H9 (cell line): ENCODE data around the gene ARHGAP31. TPM values are rescaled to one million over a fixed set of nuclear protein-coding genes. Genes with fewer than 3 reads are reported as not detected.

ENCODE experiments used
- DNase-seq: peaks from one replicate; pipeline ENCODE4 v3.0.0-alpha.2; 2017
- H2AFZ ChIP-seq: one replicate; pipeline ENCODE4 v1.6.1; 2013; ENCODE audit warnings: mild to moderate bottlenecking, low read length, control low read depth, moderate library complexity
- H2AK5ac ChIP-seq: 2 replicates; pipeline ENCODE4 v1.6.1; 2013; ENCODE audit warnings: low read length, control low read depth, mixed read lengths; ENCODE audit not compliant: insufficient read length
- H2BK120ac ChIP-seq: one replicate; pipeline ENCODE4 v1.6.1; 2013; ENCODE audit warnings: low read depth, mild to moderate bottlenecking, low read length, control low read depth, inconsistent platforms; ENCODE audit not compliant: poor library complexity, severe bottlenecking
- H2BK12ac ChIP-seq: 2 replicates; pipeline ENCODE4 v1.6.1; 2013; ENCODE audit warnings: low read length, control low read depth, mixed read lengths, low read depth; ENCODE audit not compliant: insufficient read length
- H2BK15ac ChIP-seq: 2 replicates; pipeline ENCODE4 v1.6.1; 2013; ENCODE audit warnings: low read depth, low read length, control low read depth
- H2BK20ac ChIP-seq: one replicate; pipeline ENCODE4 v1.6.1; 2013; ENCODE audit warnings: low read depth, mild to moderate bottlenecking, low read length, control low read depth, inconsistent platforms; ENCODE audit not compliant: poor library complexity, severe bottlenecking
- H2BK5ac ChIP-seq: 2 replicates; pipeline ENCODE4 v1.6.1; 2013; ENCODE audit warnings: low read length, control low read depth, mixed read lengths; ENCODE audit not compliant: insufficient read length
- H3K14ac ChIP-seq: 2 replicates; pipeline ENCODE4 v1.6.1; 2013; ENCODE audit warnings: low read length, control low read depth; ENCODE audit not compliant: insufficient read depth
- H3K18ac ChIP-seq: 2 replicates; pipeline ENCODE4 v1.6.1; 2013; ENCODE audit warnings: low read depth, mild to moderate bottlenecking, mixed read lengths, low read length, control low read depth; ENCODE audit not compliant: insufficient read length
- H3K23ac ChIP-seq: 2 replicates; pipeline ENCODE4 v1.6.1; 2013; ENCODE audit warnings: low read length, control low read depth, mixed read lengths, low read depth; ENCODE audit not compliant: insufficient read length
- H3K23me2 ChIP-seq: 2 replicates; pipeline ENCODE4 v1.6.1; 2013; ENCODE audit warnings: low read depth, mild to moderate bottlenecking, mixed read lengths, low read length, control low read depth; ENCODE audit not compliant: insufficient read length, poor library complexity, severe bottlenecking
- H3K27ac ChIP-seq: 2 replicates; pipeline ENCODE4 v1.5.1; 2013; ENCODE audit warnings: low read length, control low read depth, mixed read lengths, low read depth; ENCODE audit not compliant: insufficient read length
- H3K27me3 ChIP-seq: 2 replicates; pipeline ENCODE4 v1.6.1; 2013; ENCODE audit warnings: low read length, control low read depth, inconsistent platforms; ENCODE audit not compliant: insufficient read depth
- H3K4ac ChIP-seq: 2 replicates; pipeline ENCODE4 v1.6.1; 2013; ENCODE audit warnings: low read depth, mild to moderate bottlenecking, control low read depth, inconsistent platforms, low read length, moderate library complexity
- H3K4me1 ChIP-seq: 2 replicates; pipeline ENCODE4 v1.6.1; 2013; ENCODE audit warnings: low read length, control low read depth, inconsistent platforms; ENCODE audit not compliant: insufficient read depth
- H3K4me2 ChIP-seq: 2 replicates; pipeline ENCODE4 v1.6.1; 2013; ENCODE audit warnings: low read length, control low read depth, mixed read lengths; ENCODE audit not compliant: insufficient read length, insufficient read depth
- H3K56ac ChIP-seq: 2 replicates; pipeline ENCODE4 v1.6.1; 2013; ENCODE audit warnings: low read depth, mild to moderate bottlenecking, mixed read lengths, low read length, control low read depth; ENCODE audit not compliant: insufficient read length
- H3K79me1 ChIP-seq: 2 replicates; pipeline ENCODE4 v1.6.1; 2013; ENCODE audit warnings: low read depth, mild to moderate bottlenecking, moderate library complexity, low read length, control low read depth, inconsistent platforms; ENCODE audit not compliant: insufficient read depth, poor library complexity, severe bottlenecking
- H3K79me2 ChIP-seq: 2 replicates; pipeline ENCODE4 v1.6.1; 2013; ENCODE audit warnings: low read length, control low read depth, inconsistent platforms; ENCODE audit not compliant: insufficient read depth
- H3K9ac ChIP-seq: 2 replicates; pipeline ENCODE4 v1.6.1; 2013; ENCODE audit warnings: low read length, control low read depth, mixed read lengths; ENCODE audit not compliant: insufficient read length; ENCODE audit errors: extremely low read depth
- H3K9me3 ChIP-seq: one replicate; pipeline ENCODE4 v1.6.1; 2013; ENCODE audit warnings: low read depth, low read length, inconsistent platforms; ENCODE audit not compliant: control insufficient read depth
- H3T11ph ChIP-seq: one replicate; pipeline ENCODE4 v1.6.1; 2013; ENCODE audit warnings: mild to moderate bottlenecking, low read length, control low read depth, inconsistent platforms
- H4K20me1 ChIP-seq: one replicate; pipeline ENCODE4 v1.6.1; 2013; ENCODE audit not compliant: control insufficient read depth, insufficient read length, insufficient read depth
- H4K5ac ChIP-seq: 2 replicates; pipeline ENCODE4 v1.6.1; 2013; ENCODE audit warnings: low read depth, mild to moderate bottlenecking, mixed read lengths, low read length, control low read depth; ENCODE audit not compliant: insufficient read length
- H4K8ac ChIP-seq: replicated peaks from 2 replicates; pipeline ENCODE4 v1.6.1; 2013; ENCODE audit warnings: low read length, control low read depth, mixed read lengths, low read depth; ENCODE audit not compliant: insufficient read length
- H4K91ac ChIP-seq: 2 replicates; pipeline ENCODE4 v1.6.1; 2013; ENCODE audit warnings: low read depth, mild to moderate bottlenecking, moderate library complexity, mixed read lengths, low read length, control low read depth; ENCODE audit not compliant: insufficient read length
- H3K27ac Mint-ChIP-seq, 3 experiments: 2 replicates in 2 of 3; 3 replicates in 1 of 3; pipeline ENCODE4 v1.8.0; 2020 to 2021; ENCODE audit warnings: mixed read lengths in 3 of 3, mild to moderate bottlenecking in 1 of 3, moderate library complexity in 1 of 3
- H3K27me3 Mint-ChIP-seq: 2 replicates; pipeline ENCODE4 v1.8.0; 2021; ENCODE audit warnings: low read depth, mild to moderate bottlenecking, moderate library complexity, mixed read lengths
- H3K36me3 Mint-ChIP-seq, 3 experiments: 2 replicates in 2 of 3; 3 replicates in 1 of 3; pipeline ENCODE4 v1.8.0; 2020 to 2021; ENCODE audit warnings: low read depth in 3 of 3, mixed read lengths in 3 of 3; ENCODE audit not compliant: insufficient read depth in 1 of 3
- H3K4me1 Mint-ChIP-seq, 2 experiments: 2 replicates each; pipeline ENCODE4 v1.8.0; 2020; ENCODE audit warnings: mixed read lengths in 2 of 2
- H3K4me3 Mint-ChIP-seq, 2 experiments: 2 replicates in 1 of 2; 3 replicates in 1 of 2; pipeline ENCODE4 v1.8.0; 2020 to 2021; ENCODE audit warnings: mild to moderate bottlenecking in 2 of 2, mixed read lengths in 2 of 2, moderate library complexity in 1 of 2
- H3K9me3 Mint-ChIP-seq, 2 experiments: 2 replicates in 1 of 2; 3 replicates in 1 of 2; pipeline ENCODE4 v1.8.0; 2020; ENCODE audit warnings: mild to moderate bottlenecking in 2 of 2, mixed read lengths in 2 of 2, moderate library complexity in 1 of 2
- WGBS: extraction: QIAGEN DNeasy Blood & Tissue Kit; methylation state at CpG from one replicate; pipeline ENCODE4 v1.1.7; 2013; ENCODE audit warnings: missing lambda C conversion rate, low lambda C conversion rate, mixed read lengths; ENCODE audit not compliant: insufficient read length; ENCODE audit errors: extremely low coverage; 5-methylcytosine and 5-hydroxymethylcytosine counted together
- total RNA-seq: library from RNA; stranded (reverse); gene quantifications from 2 replicates; pipeline ENCODE4 v1.2.1, GENCODE V29; 2021
- TF ChIP-seq, protein P1 (sequence below): fragments of 200-600 bp; sonication (generic); conservative IDR thresholded peaks from 3 replicates; pipeline ENCODE4 v1.8.0; 2021; ENCODE audit warnings: antibody characterized with exemption, mild to moderate bottlenecking

The ARHGAP31 gene
- total RNA-seq, 1 experiment from 2014 or later: 2.2 TPM

DNA sequence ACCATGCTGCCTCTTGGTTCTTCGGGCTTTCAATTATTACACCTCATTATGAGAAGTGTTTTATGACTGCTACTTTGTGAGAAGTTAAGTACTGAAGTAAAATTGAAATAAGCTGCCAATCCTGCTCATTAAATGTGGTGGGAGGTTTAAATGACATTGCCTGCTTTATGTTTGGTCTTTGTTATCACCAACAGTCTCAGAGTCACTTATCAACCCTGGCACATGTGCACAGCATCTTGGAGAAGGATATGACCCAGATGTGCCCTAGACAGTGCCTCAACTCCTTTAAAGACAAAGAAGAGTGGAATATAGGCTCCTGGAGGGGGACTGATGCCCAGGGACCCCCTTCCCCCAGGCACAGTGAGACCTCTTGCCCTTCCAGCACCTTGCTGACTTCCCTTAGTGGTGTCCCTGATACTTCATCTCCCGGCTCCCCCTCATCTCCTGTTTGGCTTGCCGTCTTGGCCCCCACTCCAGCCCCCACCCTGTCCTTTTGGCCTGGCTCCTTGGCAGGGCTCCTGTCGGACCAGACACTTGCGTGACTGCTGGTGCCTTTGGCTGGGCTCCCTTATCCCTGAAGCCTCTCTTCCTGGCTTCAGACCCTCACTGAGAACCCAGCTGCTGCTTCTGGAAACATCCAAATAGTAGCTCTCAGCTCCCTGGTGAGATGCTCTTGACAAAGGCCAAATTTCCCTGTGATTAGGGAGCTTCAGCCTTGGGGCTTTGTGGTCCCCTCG is 39.8 kb downstream of the ARHGAP31 start:
- TF ChIP-seq, protein P1, sequence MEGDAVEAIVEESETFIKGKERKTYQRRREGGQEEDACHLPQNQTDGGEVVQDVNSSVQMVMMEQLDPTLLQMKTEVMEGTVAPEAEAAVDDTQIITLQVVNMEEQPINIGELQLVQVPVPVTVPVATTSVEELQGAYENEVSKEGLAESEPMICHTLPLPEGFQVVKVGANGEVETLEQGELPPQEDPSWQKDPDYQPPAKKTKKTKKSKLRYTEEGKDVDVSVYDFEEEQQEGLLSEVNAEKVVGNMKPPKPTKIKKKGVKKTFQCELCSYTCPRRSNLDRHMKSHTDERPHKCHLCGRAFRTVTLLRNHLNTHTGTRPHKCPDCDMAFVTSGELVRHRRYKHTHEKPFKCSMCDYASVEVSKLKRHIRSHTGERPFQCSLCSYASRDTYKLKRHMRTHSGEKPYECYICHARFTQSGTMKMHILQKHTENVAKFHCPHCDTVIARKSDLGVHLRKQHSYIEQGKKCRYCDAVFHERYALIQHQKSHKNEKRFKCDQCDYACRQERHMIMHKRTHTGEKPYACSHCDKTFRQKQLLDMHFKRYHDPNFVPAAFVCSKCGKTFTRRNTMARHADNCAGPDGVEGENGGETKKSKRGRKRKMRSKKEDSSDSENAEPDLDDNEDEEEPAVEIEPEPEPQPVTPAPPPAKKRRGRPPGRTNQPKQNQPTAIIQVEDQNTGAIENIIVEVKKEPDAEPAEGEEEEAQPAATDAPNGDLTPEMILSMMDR: no peak
- Histone ChIP-seq H4K5ac (no peak overlapping the region), H3K4me1 (no peaks in the 10 kb centered on the region; the same call in 1 of the 2 replicates), H4K8ac (no peak overlapping the region), H3K4me2 (no peak overlapping the region), H3K9me3 (no peaks in the 10 kb centered on the region), H3K79me1 (no peaks in the 10 kb centered on the region), H2BK20ac (no peak overlapping the region), H3K56ac (no peak overlapping the region), H3K9ac (no peak overlapping the region), H3K27ac (no peak overlapping the region), H3K79me2 (no peaks in the 10 kb centered on the region), H2BK12ac (no peak overlapping the region), H2BK15ac (no peak overlapping the region), H3K27me3 (no peaks in the 10 kb centered on the region), H3K18ac (no peak overlapping the region), H2BK120ac (no peak overlapping the region), H4K91ac (no peak overlapping the region), H3K23ac (no peak overlapping the region), H3K4ac (no peak overlapping the region), H2BK5ac (no peak overlapping the region), H3K23me2 (no peaks in the 10 kb centered on the region), H2AK5ac (no peak overlapping the region), H2AFZ (no peak overlapping the region), H4K20me1 (no peaks in the 10 kb centered on the region), H3T11ph (no peak overlapping the region), H3K14ac (no peak overlapping the region)
- H3K4me3 Mint-ChIP-seq: no peak overlapping the region
- peaks cover 0 to 10% (median 0%) of the 10 kb centered on the region in 3 experiments; a peak in 6 of 7 replicates for H3K36me3 Mint-ChIP-seq
- no CpG with 5 or more reads among the region's 6 CpGs for WGBS
- H3K27me3 Mint-ChIP-seq: no peaks in the 10 kb centered on the region
- no peak for DNase-seq
- H3K27ac Mint-ChIP-seq: peak overlapping the region in 1 of 3 experiments; percentile 13; a peak in 1 of 7 replicates
- peaks cover 2 to 10% of the 10 kb centered on the region in 2 experiments for H3K9me3 Mint-ChIP-seq
- H3K4me1 Mint-ChIP-seq: peaks cover 8 to 13% of the 10 kb centered on the region in 2 experiments; a peak in 3 of 4 replicates
